Tibial artery (tissue), 4 donors: ENCODE measurements around the gene PON1.

Source experiments
- DNase-seq, 2 donors: peaks; one replicate each; pipeline ENCODE4 v3.0.0-alpha.2; 2019
- H3K27ac ChIP-seq, 2 donors: fragments of 200-600 bp; sonication (generic) in 1 of 2; 1 replicate in 1 of 2; 2 replicates in 1 of 2; pipeline ENCODE4 v1.5.1; 2018 to 2019; ENCODE audit warnings: mild to moderate bottlenecking in 1 of 2
- H3K27me3 ChIP-seq, 2 donors: fragments of 200-600 bp; sonication (generic) in 1 of 2; one replicate each; pipeline versions ENCODE4 v1.5.1 to v1.6.0; 2016 to 2019
- H3K36me3 ChIP-seq, 3 donors: fragments of 200-600 bp; sonication (generic) in 2 of 3; one replicate each; pipeline ENCODE4 v1.5.1; 2016 to 2019; ENCODE audit warnings: mild to moderate bottlenecking in 2 of 3
- H3K4me1 ChIP-seq, 4 donors: fragments of 200-600 bp; sonication (generic) in 2 of 4; 1 replicate in 3 of 4; 2 replicates in 1 of 4; pipeline ENCODE4 v1.5.1; 2016 to 2019
- H3K4me3 ChIP-seq, 2 donors: fragments of 200-600 bp; sonication (generic) in 1 of 2; 1 replicate in 1 of 2; 2 replicates in 1 of 2; pipeline ENCODE4 v1.5.1; 2018 to 2019; ENCODE audit warnings: mild to moderate bottlenecking in 2 of 2
- H3K9me3 ChIP-seq, 3 donors: fragments of 200-600 bp; sonication (generic) in 1 of 3; one replicate each; pipeline ENCODE4 v1.5.1; 2016 to 2019
- intact Hi-C: fragments of 100-400 bp; cut with DNase I; formaldehyde crosslinking; loops from one replicate; pipeline ENCODE4 v1.15.0; 2023; ENCODE audit warnings: low total_unique reads
- TF ChIP-seq, protein P1 (sequence below), 2 experiments: fragments of 200-600 bp in 1 of 2; fragments of 450-650 bp in 1 of 2; IDR thresholded peaks; one replicate each; pipeline ENCODE4 v1.5.1; 2017 to 2019; ENCODE audit warnings: antibody characterized with exemption in 2 of 2, mild to moderate bottlenecking in 1 of 2, moderate library complexity in 1 of 2

Gene PON1

DNA sequence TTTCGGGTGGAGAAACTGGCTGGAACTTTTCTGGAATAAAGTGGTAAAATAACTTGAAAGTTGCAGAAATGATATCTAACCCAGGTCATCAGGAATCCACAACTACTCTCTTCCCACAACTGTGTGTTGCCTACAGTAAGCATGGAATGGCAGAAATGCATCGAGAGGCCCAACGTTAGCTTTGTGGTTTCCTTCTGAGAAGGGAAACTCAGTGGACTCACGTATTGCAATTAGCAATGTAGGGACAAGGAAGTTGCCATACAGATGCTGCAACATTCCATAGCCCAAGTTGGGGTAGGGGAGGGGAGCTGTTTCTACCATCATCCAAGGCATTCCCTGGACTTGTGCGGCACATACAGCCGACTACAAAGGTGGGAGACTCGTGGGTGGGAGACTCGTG, 1.9 kb downstream of the PON1 start:
- Histone ChIP-seq H3K36me3 (no peaks in the 10 kb centered on the region), H3K27ac (no peak overlapping the region), H3K4me3 (no peak overlapping the region), H3K27me3 (peaks cover 0 to 10% of the 10 kb centered on the region in 2 donors), H3K4me1 (no peaks in the 10 kb centered on the region), H3K9me3 (no peaks in the 10 kb centered on the region)
- TF ChIP-seq, protein P1, sequence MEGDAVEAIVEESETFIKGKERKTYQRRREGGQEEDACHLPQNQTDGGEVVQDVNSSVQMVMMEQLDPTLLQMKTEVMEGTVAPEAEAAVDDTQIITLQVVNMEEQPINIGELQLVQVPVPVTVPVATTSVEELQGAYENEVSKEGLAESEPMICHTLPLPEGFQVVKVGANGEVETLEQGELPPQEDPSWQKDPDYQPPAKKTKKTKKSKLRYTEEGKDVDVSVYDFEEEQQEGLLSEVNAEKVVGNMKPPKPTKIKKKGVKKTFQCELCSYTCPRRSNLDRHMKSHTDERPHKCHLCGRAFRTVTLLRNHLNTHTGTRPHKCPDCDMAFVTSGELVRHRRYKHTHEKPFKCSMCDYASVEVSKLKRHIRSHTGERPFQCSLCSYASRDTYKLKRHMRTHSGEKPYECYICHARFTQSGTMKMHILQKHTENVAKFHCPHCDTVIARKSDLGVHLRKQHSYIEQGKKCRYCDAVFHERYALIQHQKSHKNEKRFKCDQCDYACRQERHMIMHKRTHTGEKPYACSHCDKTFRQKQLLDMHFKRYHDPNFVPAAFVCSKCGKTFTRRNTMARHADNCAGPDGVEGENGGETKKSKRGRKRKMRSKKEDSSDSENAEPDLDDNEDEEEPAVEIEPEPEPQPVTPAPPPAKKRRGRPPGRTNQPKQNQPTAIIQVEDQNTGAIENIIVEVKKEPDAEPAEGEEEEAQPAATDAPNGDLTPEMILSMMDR (IDR thresholded peaks at IDR 0.05), result no peak
- intact Hi-C loops, result no loop called here
- no peak for DNase-seq

GRCh38 chr7:95321720-95322119, 2.6 kb downstream of the PON1 start:
- no peaks in the 10 kb centered on the region for H3K9me3 ChIP-seq
- H3K4me1 ChIP-seq, result no peaks in the 10 kb centered on the region
- TF ChIP-seq, protein P1 (IDR thresholded peaks at IDR 0.05), result no peak
- H3K36me3 ChIP-seq, result no peaks in the 10 kb centered on the region
- intact Hi-C loops, result no loop called here
- no peak for DNase-seq
- H3K4me3 ChIP-seq, result no peak overlapping the region
- H3K27me3 ChIP-seq, result peaks cover 0 to 10% of the 10 kb centered on the region in 2 donors
- no peak overlapping the region for H3K27ac ChIP-seq

GRCh38 chr7:95320651-95321050, 3.7 kb downstream of the PON1 start:
- H3K27me3 ChIP-seq, result peaks cover 0 to 10% of the 10 kb centered on the region in 2 donors
- no peak for DNase-seq
- H3K4me1 ChIP-seq, result no peaks in the 10 kb centered on the region
- no peaks in the 10 kb centered on the region for H3K9me3 ChIP-seq
- H3K27ac ChIP-seq, result no peak overlapping the region
- intact Hi-C loops, result no loop called here
- H3K36me3 ChIP-seq, result no peaks in the 10 kb centered on the region
- TF ChIP-seq, protein P1 (IDR thresholded peaks at IDR 0.05), result no peak
- no peak overlapping the region for H3K4me3 ChIP-seq

GRCh38 chr7:95319570-95319969, 4.8 kb downstream of the PON1 start:
- H3K27ac ChIP-seq, result no peak overlapping the region
- no peaks in the 10 kb centered on the region for H3K9me3 ChIP-seq
- no peaks in the 10 kb centered on the region for H3K4me1 ChIP-seq
- intact Hi-C loops, result no loop called here
- H3K36me3 ChIP-seq, result no peaks in the 10 kb centered on the region
- H3K27me3 ChIP-seq, result peaks cover 0 to 10% of the 10 kb centered on the region in 2 donors
- DNase-seq, result no peak
- H3K4me3 ChIP-seq, result no peak overlapping the region
- TF ChIP-seq, protein P1 (IDR thresholded peaks at IDR 0.05), result no peak

DNA sequence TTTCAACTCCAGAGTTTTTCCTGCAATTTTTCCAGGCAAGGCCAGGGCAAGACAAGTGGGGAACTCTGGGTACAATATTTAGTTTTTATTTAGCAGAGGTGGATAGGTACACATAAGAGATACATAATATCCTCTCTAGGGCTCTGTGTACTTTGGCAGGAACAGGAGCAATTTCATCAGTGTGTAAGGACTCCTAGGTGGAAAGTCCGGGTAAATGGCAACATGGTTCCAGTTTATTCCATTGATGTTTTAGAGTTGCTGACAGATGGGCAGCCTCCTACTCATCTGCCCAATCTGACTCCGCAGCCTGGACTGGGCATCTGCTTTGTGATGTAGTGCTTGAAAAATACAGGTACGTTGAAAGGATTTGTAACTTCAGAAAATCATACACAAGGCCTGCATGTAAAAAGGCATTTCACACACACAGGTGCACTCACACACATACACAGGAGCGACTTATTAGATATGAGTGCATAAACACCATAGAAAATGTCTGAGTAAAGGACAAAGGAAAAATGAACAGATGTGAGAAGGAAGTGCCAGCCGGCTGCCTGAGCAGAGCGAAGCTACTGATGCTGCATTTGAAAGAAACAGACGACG, 5.7 kb downstream of the PON1 start:
- Histone ChIP-seq H3K27me3 (no peaks in the 10 kb centered on the region), H3K9me3 (no peaks in the 10 kb centered on the region), H3K4me3 (no peak overlapping the region), H3K4me1 (no peaks in the 10 kb centered on the region), H3K27ac (no peak overlapping the region), H3K36me3 (no peaks in the 10 kb centered on the region)
- intact Hi-C loops, result no loop called here
- no peak for DNase-seq
- TF ChIP-seq, protein P1 (IDR thresholded peaks at IDR 0.05), result no peak

DNA sequence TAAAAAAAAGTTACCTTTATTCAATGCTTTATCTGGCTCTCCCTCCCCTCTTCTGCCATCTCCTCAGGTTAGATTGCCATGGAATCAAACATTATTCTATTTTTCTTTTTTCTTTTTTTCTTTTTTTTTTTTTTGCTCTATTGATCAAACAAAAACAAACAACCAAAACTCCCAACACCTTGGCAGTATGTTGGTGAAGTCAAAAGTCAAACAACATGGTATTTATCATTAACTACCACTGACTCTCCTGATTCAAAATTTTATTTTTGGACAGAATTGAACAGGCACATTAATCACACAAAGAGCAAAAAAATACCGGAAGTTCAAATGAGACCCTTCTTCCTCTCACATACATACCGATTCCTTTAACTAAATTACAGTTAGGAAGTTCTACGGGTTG, 6.4 kb downstream of the PON1 start:
- Histone ChIP-seq H3K9me3 (no peaks in the 10 kb centered on the region), H3K4me3 (no peak overlapping the region), H3K27ac (no peak overlapping the region), H3K27me3 (no peaks in the 10 kb centered on the region), H3K36me3 (no peaks in the 10 kb centered on the region), H3K4me1 (no peaks in the 10 kb centered on the region)
- TF ChIP-seq, protein P1 (IDR thresholded peaks at IDR 0.05), result no peak
- DNase-seq, result no peak
- intact Hi-C loops, result no loop called here
